Measurements from ENCODE around the gene WDR37.
"Not testable (repeated sequence)": the region's sequence is repeated elsewhere in the genome, so short reads cannot be mapped to it uniquely, and the experiment has no call there.

The WDR37 gene

GRCh38 chr10:1037098-1037497 lies 19.1 kb upstream of the WDR37 start:
- peak overlapping the region; percentile 82 for H3K27ac ChIP-seq
- POLR2A ChIA-PET (ENCODE audit: low non-redundant PET) = no interaction called here
- DNase-seq (ENCODE audit: low spot score) = no peak
- CTCF ChIA-PET = no interaction called here
- TF ChIP-seq, protein P1, sequence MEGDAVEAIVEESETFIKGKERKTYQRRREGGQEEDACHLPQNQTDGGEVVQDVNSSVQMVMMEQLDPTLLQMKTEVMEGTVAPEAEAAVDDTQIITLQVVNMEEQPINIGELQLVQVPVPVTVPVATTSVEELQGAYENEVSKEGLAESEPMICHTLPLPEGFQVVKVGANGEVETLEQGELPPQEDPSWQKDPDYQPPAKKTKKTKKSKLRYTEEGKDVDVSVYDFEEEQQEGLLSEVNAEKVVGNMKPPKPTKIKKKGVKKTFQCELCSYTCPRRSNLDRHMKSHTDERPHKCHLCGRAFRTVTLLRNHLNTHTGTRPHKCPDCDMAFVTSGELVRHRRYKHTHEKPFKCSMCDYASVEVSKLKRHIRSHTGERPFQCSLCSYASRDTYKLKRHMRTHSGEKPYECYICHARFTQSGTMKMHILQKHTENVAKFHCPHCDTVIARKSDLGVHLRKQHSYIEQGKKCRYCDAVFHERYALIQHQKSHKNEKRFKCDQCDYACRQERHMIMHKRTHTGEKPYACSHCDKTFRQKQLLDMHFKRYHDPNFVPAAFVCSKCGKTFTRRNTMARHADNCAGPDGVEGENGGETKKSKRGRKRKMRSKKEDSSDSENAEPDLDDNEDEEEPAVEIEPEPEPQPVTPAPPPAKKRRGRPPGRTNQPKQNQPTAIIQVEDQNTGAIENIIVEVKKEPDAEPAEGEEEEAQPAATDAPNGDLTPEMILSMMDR (conservative IDR thresholded peaks at IDR 0.05; ENCODE audit: low read depth) = no peak

DNA sequence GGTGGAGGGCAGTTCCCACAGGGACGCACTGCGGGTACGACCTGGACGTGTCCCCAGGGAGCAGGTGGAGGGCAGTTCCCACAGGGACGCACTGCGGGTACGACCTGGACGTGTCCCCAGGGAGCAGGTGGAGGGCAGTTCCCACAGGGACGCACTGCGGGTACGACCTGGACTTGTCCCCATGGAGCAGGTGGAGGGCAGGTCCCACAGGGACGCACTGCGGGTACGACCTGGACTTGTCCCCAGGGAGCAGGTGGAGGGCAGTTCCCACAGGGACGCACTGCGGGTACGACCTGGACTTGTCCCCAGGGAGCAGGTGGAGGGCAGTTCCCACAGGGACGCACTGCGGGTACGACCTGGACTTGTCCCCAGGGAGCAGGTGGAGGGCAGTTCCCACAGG lies 17.4 kb upstream of the WDR37 start:
- DNase-seq (ENCODE audit: low spot score); H3K27ac ChIP-seq; CTCF ChIA-PET; POLR2A ChIA-PET (ENCODE audit: low non-redundant PET): not testable (repeated sequence)

- TF ChIP-seq, protein P1 (conservative IDR thresholded peaks at IDR 0.05; ENCODE audit: low read depth) = no peak
- DNase-seq (ENCODE audit: low spot score) = no peak
- H3K27ac ChIP-seq = no peak overlapping the region
- ChIA-PET CTCF (no interaction called here), POLR2A (ENCODE audit: low non-redundant PET) (no interaction called here)
Measured at GRCh38 chr10:1040133-1040532, 16.1 kb upstream of the WDR37 start.

DNA sequence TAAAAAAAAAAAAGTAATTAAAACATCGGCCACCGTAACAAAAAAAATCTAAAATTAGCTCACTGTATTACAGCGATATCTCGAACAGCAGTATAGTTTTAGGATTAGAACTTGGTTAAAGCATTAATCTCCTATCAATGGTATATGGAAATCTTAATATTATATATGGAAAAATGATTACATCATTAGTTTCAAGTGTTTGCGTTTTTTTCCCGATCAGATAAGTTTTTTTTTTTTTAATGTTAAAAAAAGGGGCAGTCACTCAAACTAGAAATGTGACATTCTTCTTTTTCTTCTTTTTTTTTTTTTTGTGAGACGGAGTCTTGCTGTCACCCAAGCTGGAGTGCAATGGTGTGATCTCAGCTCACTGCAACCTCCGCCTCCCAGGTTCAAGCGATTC lies 14.7 kb upstream of the WDR37 start:
- ChIA-PET POLR2A (ENCODE audit: low non-redundant PET) (no interaction called here), CTCF (no interaction called here)
- no peak for DNase-seq (ENCODE audit: low spot score)
- TF ChIP-seq, protein P1 (conservative IDR thresholded peaks at IDR 0.05; ENCODE audit: low read depth) = no peak
- no peak overlapping the region for H3K27ac ChIP-seq

DNA sequence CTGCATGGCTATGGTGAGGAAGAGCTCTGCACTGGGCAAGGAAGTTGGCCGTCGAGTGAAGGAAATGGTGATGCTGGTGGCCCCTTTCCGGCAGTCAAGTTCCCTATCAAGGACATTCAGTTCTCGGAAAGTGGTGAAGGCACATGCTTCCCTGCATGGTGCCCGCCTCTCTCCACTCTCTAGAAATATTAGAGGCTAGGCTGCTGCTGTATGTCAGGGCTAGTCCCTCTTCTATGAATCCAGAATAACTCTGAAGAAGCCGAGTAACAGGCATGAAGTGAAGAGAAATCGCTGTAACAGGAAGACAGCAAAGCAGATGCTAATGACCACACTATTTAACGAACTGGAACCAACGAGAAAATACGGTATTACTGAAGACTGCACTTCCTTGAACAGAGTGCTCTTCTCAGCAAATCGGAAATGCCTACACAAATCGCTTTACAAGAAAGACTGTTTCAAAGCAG lies 12.6 kb upstream of the WDR37 start:
- ChIA-PET POLR2A (ENCODE audit: low non-redundant PET) (no interaction called here), CTCF (no interaction called here)
- TF ChIP-seq, protein P1 (conservative IDR thresholded peaks at IDR 0.05; ENCODE audit: low read depth) = no peak
- DNase-seq (ENCODE audit: low spot score) = no peak
- H3K27ac ChIP-seq = peak overlapping the region; percentile 32; the same call in 1 of the 2 replicates

DNA sequence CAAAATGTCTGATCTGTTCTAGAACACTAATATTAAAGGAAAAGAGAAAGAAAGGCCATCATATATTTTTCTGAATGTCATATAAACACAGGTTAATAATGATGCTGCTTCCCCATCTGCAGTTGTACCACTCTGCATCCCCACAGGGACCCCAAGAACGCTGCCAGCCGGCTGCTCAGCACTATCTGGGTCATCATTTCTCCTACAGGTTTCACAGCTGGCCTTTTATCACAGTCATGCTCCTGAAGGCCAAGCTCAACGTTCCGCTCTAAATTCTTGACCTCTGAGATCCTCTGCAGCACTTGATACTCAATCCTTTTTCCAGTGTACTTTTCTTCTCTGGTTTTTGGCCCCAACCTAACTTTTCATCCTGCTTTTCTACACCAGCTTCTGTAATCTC lies 12.0 kb upstream of the WDR37 start:
- ChIA-PET POLR2A (ENCODE audit: low non-redundant PET) (no interaction called here), CTCF (no interaction called here)
- H3K27ac ChIP-seq = 0 out of 2 replicates have a peak overlapping the region, but pooled peaks have one; percentile 39
- TF ChIP-seq, protein P1 (conservative IDR thresholded peaks at IDR 0.05; ENCODE audit: low read depth) = no peak
- no peak for DNase-seq (ENCODE audit: low spot score)

GRCh38 chr10:1044964-1045363 lies 11.2 kb upstream of the WDR37 start:
- ChIA-PET CTCF (no interaction called here), POLR2A (ENCODE audit: low non-redundant PET) (no interaction called here)
- no peak overlapping the region for H3K27ac ChIP-seq
- DNase-seq (ENCODE audit: low spot score) = no peak
- TF ChIP-seq, protein P1 (conservative IDR thresholded peaks at IDR 0.05; ENCODE audit: low read depth) = no peak

Data from RWPE1 (cell line).